Measurements from ENCODE around the gene FSCN2.

Gene FSCN2

DNA sequence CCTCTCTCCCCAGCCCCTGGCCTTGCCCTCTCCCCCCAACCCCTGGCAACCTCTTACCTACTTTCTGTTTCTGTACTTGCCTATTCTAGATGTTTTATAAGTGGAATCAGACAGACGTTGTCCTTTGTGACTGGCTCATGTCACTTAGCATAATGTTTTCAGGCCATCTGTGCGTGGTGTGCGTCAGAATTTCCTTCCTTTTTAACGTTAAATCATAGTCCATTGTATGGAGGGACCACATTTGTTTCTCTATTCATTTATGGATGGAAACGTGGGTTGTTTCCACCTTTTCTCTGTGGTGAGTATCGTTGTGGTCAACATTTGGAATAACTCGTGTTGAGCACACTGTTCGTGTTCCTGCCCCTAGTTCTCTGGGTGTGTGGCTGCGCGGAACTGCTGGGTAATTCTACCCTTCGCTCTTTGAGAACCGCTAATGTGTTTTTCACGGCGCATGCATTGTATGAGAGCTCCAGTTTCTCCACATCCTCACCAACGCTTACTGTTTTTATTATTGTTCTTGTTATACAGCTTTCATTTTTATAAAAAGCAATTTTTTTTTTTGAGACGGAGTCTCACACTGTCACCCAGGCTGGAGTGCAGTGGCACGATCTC lies 41.9 kb upstream of the FSCN2 start:
- ATAC-seq: no peak
- TF ChIP-seq, protein P1, sequence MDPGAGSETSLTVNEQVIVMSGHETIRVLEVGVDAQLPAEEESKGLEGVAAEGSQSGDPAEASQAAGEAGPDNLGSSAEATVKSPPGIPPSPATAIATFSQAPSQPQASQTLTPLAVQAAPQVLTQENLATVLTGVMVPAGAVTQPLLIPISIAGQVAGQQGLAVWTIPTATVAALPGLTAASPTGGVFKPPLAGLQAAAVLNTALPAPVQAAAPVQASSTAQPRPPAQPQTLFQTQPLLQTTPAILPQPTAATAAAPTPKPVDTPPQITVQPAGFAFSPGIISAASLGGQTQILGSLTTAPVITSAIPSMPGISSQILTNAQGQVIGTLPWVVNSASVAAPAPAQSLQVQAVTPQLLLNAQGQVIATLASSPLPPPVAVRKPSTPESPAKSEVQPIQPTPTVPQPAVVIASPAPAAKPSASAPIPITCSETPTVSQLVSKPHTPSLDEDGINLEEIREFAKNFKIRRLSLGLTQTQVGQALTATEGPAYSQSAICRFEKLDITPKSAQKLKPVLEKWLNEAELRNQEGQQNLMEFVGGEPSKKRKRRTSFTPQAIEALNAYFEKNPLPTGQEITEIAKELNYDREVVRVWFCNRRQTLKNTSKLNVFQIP (CRISPR knock-in tag; IDR thresholded peaks at IDR 0.05; ENCODE audit: borderline replicate concordance, low read depth): no peak
- no peak for TF ChIP-seq SNAI2 (CRISPR knock-in tag; IDR thresholded peaks at IDR 0.05)
- TF ChIP-seq OSR1 (CRISPR knock-in tag; IDR thresholded peaks at IDR 0.05): no peak
- no peak for TF ChIP-seq TCF4 (CRISPR knock-in tag; IDR thresholded peaks at IDR 0.05; ENCODE audit: borderline replicate concordance)
- TF ChIP-seq ZFP3 (CRISPR knock-in tag; IDR thresholded peaks at IDR 0.05): no peak
- TF ChIP-seq ZNF8 (CRISPR knock-in tag; IDR thresholded peaks at IDR 0.05): no peak
- TF ChIP-seq, protein P2, sequence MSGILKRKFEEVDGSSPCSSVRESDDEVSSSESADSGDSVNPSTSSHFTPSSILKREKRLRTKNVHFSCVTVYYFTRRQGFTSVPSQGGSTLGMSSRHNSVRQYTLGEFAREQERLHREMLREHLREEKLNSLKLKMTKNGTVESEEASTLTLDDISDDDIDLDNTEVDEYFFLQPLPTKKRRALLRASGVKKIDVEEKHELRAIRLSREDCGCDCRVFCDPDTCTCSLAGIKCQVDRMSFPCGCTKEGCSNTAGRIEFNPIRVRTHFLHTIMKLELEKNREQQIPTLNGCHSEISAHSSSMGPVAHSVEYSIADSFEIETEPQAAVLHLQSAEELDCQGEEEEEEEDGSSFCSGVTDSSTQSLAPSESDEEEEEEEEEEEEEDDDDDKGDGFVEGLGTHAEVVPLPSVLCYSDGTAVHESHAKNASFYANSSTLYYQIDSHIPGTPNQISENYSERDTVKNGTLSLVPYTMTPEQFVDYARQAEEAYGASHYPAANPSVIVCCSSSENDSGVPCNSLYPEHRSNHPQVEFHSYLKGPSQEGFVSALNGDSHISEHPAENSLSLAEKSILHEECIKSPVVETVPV (CRISPR knock-in tag; IDR thresholded peaks at IDR 0.05): no peak
- no peak for TF ChIP-seq ESRRG (CRISPR knock-in tag; IDR thresholded peaks at IDR 0.05)
- no peak for TF ChIP-seq ZNF565 (CRISPR knock-in tag; conservative IDR thresholded peaks at IDR 0.05; ENCODE audit: low read depth)
- no peak for TF ChIP-seq ZC3H10 (CRISPR knock-in tag; IDR thresholded peaks at IDR 0.05)
- no peak for TF ChIP-seq PPARA (CRISPR knock-in tag; IDR thresholded peaks at IDR 0.05; ENCODE audit: borderline replicate concordance)
- no peak for TF ChIP-seq ZFP30 (CRISPR knock-in tag; IDR thresholded peaks at IDR 0.05)
- TF ChIP-seq ISL1 (CRISPR knock-in tag; IDR thresholded peaks at IDR 0.05): no peak
- no peak for TF ChIP-seq RARB (CRISPR knock-in tag; IDR thresholded peaks at IDR 0.05)
- TF ChIP-seq, protein P3, sequence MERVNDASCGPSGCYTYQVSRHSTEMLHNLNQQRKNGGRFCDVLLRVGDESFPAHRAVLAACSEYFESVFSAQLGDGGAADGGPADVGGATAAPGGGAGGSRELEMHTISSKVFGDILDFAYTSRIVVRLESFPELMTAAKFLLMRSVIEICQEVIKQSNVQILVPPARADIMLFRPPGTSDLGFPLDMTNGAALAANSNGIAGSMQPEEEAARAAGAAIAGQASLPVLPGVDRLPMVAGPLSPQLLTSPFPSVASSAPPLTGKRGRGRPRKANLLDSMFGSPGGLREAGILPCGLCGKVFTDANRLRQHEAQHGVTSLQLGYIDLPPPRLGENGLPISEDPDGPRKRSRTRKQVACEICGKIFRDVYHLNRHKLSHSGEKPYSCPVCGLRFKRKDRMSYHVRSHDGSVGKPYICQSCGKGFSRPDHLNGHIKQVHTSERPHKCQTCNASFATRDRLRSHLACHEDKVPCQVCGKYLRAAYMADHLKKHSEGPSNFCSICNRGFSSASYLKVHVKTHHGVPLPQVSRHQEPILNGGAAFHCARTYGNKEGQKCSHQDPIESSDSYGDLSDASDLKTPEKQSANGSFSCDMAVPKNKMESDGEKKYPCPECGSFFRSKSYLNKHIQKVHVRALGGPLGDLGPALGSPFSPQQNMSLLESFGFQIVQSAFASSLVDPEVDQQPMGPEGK (CRISPR knock-in tag; IDR thresholded peaks at IDR 0.05; ENCODE audit: borderline replicate concordance): no peak
- TF ChIP-seq, protein P4, sequence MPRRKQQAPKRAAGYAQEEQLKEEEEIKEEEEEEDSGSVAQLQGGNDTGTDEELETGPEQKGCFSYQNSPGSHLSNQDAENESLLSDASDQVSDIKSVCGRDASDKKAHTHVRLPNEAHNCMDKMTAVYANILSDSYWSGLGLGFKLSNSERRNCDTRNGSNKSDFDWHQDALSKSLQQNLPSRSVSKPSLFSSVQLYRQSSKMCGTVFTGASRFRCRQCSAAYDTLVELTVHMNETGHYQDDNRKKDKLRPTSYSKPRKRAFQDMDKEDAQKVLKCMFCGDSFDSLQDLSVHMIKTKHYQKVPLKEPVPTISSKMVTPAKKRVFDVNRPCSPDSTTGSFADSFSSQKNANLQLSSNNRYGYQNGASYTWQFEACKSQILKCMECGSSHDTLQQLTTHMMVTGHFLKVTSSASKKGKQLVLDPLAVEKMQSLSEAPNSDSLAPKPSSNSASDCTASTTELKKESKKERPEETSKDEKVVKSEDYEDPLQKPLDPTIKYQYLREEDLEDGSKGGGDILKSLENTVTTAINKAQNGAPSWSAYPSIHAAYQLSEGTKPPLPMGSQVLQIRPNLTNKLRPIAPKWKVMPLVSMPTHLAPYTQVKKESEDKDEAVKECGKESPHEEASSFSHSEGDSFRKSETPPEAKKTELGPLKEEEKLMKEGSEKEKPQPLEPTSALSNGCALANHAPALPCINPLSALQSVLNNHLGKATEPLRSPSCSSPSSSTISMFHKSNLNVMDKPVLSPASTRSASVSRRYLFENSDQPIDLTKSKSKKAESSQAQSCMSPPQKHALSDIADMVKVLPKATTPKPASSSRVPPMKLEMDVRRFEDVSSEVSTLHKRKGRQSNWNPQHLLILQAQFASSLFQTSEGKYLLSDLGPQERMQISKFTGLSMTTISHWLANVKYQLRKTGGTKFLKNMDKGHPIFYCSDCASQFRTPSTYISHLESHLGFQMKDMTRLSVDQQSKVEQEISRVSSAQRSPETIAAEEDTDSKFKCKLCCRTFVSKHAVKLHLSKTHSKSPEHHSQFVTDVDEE (CRISPR knock-in tag; IDR thresholded peaks at IDR 0.05): no peak
- no peak for TF ChIP-seq TOX (CRISPR knock-in tag; IDR thresholded peaks at IDR 0.05; ENCODE audit: borderline replicate concordance)

DNA sequence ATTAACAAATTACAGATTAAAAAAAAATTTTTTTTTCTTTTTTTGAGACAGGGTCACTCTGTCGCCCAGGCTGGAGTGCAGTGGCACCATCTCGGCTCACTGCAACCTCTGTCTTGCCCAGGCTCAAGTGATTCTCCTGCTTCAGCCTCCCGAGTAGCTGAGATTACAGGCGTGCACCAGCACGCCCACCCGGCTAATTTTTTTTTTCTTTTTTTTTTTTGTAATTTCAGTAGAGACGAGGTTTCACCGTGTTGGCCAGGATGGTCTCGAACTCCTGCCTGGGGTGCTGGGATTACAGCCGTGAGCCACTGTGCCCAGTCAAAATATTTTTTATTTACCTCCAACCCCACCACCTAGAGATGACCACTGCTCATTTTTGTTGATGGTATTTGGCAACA lies 41.1 kb upstream of the FSCN2 start:
- TF ChIP-seq OSR1 (CRISPR knock-in tag; IDR thresholded peaks at IDR 0.05) (no peak), ZFP3 (CRISPR knock-in tag; IDR thresholded peaks at IDR 0.05) (no peak), BACH2 (CRISPR knock-in tag; IDR thresholded peaks at IDR 0.05; ENCODE audit: borderline replicate concordance) (no peak), ZNF8 (CRISPR knock-in tag; IDR thresholded peaks at IDR 0.05) (no peak)
- TF ChIP-seq, protein P3 (CRISPR knock-in tag; IDR thresholded peaks at IDR 0.05; ENCODE audit: borderline replicate concordance): no peak
- TF ChIP-seq, protein P1 (CRISPR knock-in tag; IDR thresholded peaks at IDR 0.05; ENCODE audit: borderline replicate concordance, low read depth): no peak
- TF ChIP-seq, protein P5, sequence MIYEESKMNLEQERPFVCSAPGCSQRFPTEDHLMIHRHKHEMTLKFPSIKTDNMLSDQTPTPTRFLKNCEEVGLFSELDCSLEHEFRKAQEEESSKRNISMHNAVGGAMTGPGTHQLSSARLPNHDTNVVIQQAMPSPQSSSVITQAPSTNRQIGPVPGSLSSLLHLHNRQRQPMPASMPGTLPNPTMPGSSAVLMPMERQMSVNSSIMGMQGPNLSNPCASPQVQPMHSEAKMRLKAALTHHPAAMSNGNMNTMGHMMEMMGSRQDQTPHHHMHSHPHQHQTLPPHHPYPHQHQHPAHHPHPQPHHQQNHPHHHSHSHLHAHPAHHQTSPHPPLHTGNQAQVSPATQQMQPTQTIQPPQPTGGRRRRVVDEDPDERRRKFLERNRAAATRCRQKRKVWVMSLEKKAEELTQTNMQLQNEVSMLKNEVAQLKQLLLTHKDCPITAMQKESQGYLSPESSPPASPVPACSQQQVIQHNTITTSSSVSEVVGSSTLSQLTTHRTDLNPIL (CRISPR knock-in tag; IDR thresholded peaks at IDR 0.05; ENCODE audit: low read depth): no peak
- no peak for ATAC-seq
